ENCODE results near the gene LAPTM5.

DNA sequence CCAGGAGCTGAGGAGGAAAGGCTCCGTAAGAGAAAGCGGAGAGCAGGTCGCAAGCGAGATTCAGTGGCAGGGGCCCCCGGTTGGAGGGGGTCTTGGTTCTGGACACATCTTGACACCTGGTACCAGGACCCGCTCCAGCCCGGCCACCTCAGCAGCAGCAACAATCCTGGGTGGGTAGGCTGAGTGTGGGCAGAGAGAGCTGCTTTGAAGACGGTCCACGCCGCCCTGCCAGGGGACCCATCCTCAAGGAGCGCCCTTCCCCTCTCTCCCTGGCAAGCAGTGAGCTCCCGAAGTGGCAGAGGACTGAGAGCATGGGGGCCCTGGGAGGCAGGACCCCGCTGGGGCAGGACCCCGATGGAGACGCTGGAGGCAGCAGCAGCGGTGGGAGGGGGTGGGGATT, 35.6 kb upstream of the LAPTM5 start:
- TF ChIP-seq, protein P1, sequence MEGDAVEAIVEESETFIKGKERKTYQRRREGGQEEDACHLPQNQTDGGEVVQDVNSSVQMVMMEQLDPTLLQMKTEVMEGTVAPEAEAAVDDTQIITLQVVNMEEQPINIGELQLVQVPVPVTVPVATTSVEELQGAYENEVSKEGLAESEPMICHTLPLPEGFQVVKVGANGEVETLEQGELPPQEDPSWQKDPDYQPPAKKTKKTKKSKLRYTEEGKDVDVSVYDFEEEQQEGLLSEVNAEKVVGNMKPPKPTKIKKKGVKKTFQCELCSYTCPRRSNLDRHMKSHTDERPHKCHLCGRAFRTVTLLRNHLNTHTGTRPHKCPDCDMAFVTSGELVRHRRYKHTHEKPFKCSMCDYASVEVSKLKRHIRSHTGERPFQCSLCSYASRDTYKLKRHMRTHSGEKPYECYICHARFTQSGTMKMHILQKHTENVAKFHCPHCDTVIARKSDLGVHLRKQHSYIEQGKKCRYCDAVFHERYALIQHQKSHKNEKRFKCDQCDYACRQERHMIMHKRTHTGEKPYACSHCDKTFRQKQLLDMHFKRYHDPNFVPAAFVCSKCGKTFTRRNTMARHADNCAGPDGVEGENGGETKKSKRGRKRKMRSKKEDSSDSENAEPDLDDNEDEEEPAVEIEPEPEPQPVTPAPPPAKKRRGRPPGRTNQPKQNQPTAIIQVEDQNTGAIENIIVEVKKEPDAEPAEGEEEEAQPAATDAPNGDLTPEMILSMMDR (IDR thresholded peaks at IDR 0.05; ENCODE audit: low read depth, low read length, missing input control): no peak
- no peak for TF ChIP-seq GABPA (IDR thresholded peaks at IDR 0.05 in 1 of 2, conservative IDR thresholded peaks at IDR 0.05 in 1 of 2)
- TF ChIP-seq, protein P2, sequence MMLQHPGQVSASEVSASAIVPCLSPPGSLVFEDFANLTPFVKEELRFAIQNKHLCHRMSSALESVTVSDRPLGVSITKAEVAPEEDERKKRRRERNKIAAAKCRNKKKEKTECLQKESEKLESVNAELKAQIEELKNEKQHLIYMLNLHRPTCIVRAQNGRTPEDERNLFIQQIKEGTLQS (IDR thresholded peaks at IDR 0.05): no peak
- no peak for TF ChIP-seq TAF1 (conservative IDR thresholded peaks at IDR 0.05)
- TF ChIP-seq REST (IDR thresholded peaks at IDR 0.05): no peak
- TF ChIP-seq SP1 (IDR thresholded peaks at IDR 0.05): no peak
- no peak for TF ChIP-seq RXRA (IDR thresholded peaks at IDR 0.05)
- TF ChIP-seq, protein P3, sequence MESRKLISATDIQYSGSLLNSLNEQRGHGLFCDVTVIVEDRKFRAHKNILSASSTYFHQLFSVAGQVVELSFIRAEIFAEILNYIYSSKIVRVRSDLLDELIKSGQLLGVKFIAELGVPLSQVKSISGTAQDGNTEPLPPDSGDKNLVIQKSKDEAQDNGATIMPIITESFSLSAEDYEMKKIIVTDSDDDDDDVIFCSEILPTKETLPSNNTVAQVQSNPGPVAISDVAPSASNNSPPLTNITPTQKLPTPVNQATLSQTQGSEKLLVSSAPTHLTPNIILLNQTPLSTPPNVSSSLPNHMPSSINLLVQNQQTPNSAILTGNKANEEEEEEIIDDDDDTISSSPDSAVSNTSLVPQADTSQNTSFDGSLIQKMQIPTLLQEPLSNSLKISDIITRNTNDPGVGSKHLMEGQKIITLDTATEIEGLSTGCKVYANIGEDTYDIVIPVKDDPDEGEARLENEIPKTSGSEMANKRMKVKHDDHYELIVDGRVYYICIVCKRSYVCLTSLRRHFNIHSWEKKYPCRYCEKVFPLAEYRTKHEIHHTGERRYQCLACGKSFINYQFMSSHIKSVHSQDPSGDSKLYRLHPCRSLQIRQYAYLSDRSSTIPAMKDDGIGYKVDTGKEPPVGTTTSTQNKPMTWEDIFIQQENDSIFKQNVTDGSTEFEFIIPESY (IDR thresholded peaks at IDR 0.05): no peak
- no peak for TF ChIP-seq RAD21 (IDR thresholded peaks at IDR 0.05)
- no peak for TF ChIP-seq MAX (IDR thresholded peaks at IDR 0.05)
- no peak for TF ChIP-seq YY1 (IDR thresholded peaks at IDR 0.05)
- TF ChIP-seq FOXA1 (IDR thresholded peaks at IDR 0.05): no peak
